Astrocyte (in vitro differentiated cells and primary cell): ENCODE results near the gene ASB1. TPM values are rescaled to one million over a fixed set of nuclear protein-coding genes. Genes with fewer than 3 reads are reported as not detected.

ENCODE experiments used
- DNase-seq: peaks from one replicate; pipeline ENCODE4 v3.0.0-alpha.2; 2010; ENCODE audit warnings: low read depth
- FAIRE-seq: peaks from 2 replicates; lab custom pipeline; 2011; peaks lifted over from hg19 to GRCh38; lab: Jason Lieb, UNC
- H2AFZ ChIP-seq: 2 replicates; pipeline ENCODE4 v1.6.0; 2012; ENCODE audit warnings: low read depth, low read length, inconsistent platforms
- H3K27ac ChIP-seq: 2 replicates; pipeline ENCODE4 v1.5.1; 2011; ENCODE audit warnings: low read depth, low read length, inconsistent platforms
- H3K27me3 ChIP-seq: 2 replicates; pipeline ENCODE4 v1.6.0; 2011; ENCODE audit warnings: low read length, inconsistent platforms; ENCODE audit not compliant: insufficient read depth
- H3K36me3 ChIP-seq: 2 replicates; pipeline ENCODE4 v1.5.1; 2011; ENCODE audit warnings: low read length, inconsistent platforms; ENCODE audit not compliant: insufficient read depth
- H3K4me1 ChIP-seq: 2 replicates; pipeline ENCODE4 v1.5.1; 2011; ENCODE audit warnings: low read length, inconsistent platforms; ENCODE audit not compliant: insufficient read depth
- H3K4me2 ChIP-seq: 2 replicates; pipeline ENCODE4 v1.6.0; 2012; ENCODE audit warnings: low read length, inconsistent platforms
- H3K4me3 ChIP-seq: 2 replicates; pipeline ENCODE4 v1.5.1; 2011; ENCODE audit warnings: low read depth, mild to moderate bottlenecking, low read length, inconsistent platforms; ENCODE audit not compliant: insufficient read depth
- H3K79me2 ChIP-seq: 2 replicates; pipeline ENCODE4 v1.6.0; 2012; ENCODE audit warnings: mild to moderate bottlenecking, low read length, inconsistent platforms; ENCODE audit not compliant: insufficient read depth
- H3K9ac ChIP-seq: 2 replicates; pipeline ENCODE4 v1.6.0; 2012; ENCODE audit warnings: mild to moderate bottlenecking, low read length, inconsistent platforms
- H3K9me3 ChIP-seq: 2 replicates; pipeline ENCODE4 v1.5.1; 2012; ENCODE audit warnings: low read depth, mild to moderate bottlenecking, low read length, inconsistent platforms; ENCODE audit not compliant: insufficient read depth
- H4K20me1 ChIP-seq: 2 replicates; pipeline ENCODE4 v1.6.0; 2012; ENCODE audit warnings: low read length, inconsistent platforms; ENCODE audit not compliant: insufficient read depth
- H3K27ac Mint-ChIP-seq: one replicate; pipeline ENCODE4 v1.8.0; 2021; ENCODE audit warnings: mild to moderate bottlenecking, mixed read lengths; ENCODE audit not compliant: unreplicated experiment
- H3K27me3 Mint-ChIP-seq: one replicate; pipeline ENCODE4 v1.8.0; 2021; ENCODE audit warnings: low read depth, mixed read lengths; ENCODE audit not compliant: unreplicated experiment
- H3K36me3 Mint-ChIP-seq: one replicate; pipeline ENCODE4 v1.8.0; 2021; ENCODE audit warnings: low read depth, mixed read lengths; ENCODE audit not compliant: unreplicated experiment
- H3K4me1 Mint-ChIP-seq: one replicate; pipeline ENCODE4 v1.8.0; 2021; ENCODE audit warnings: low read depth, mixed read lengths; ENCODE audit not compliant: unreplicated experiment
- H3K4me3 Mint-ChIP-seq: one replicate; pipeline ENCODE4 v1.8.0; 2021; ENCODE audit warnings: mild to moderate bottlenecking, moderate library complexity, mixed read lengths; ENCODE audit not compliant: unreplicated experiment
- H3K9me3 Mint-ChIP-seq: one replicate; pipeline ENCODE4 v1.8.0; 2021; ENCODE audit warnings: mild to moderate bottlenecking, mixed read lengths; ENCODE audit not compliant: unreplicated experiment
- CTCF ChIP-seq: IDR thresholded peaks from 2 replicates; pipeline ENCODE4 v1.5.1; 2011; ENCODE audit warnings: low read depth, mild to moderate bottlenecking, inconsistent platforms, low read length, moderate library complexity; ENCODE audit not compliant: insufficient read depth
- EZH2 ChIP-seq: IDR thresholded peaks from 2 replicates; pipeline ENCODE4 v1.6.1; 2012; ENCODE audit warnings: mild to moderate bottlenecking, low read length, inconsistent platforms; ENCODE audit not compliant: insufficient read depth
- total RNA-seq: library from RNA; stranded (reverse); gene quantifications from 2 replicates; pipeline ENCODE4 v1.2.1, GENCODE V29; 2021

ASB1 gene
- total RNA-seq, 1 donor from 2014 or later, result 30.6 TPM

GRCh38 chr2:238383743-238384380, 42.9 kb upstream of the ASB1 start:
- peaks cover 4% of the 10 kb centered on the region for H3K9me3 Mint-ChIP-seq
- no peak overlapping the region for H3K4me2 ChIP-seq
- peak overlapping the region; percentile 37 for H3K27ac Mint-ChIP-seq
- no peaks in the 10 kb centered on the region for H4K20me1 ChIP-seq
- H2AFZ ChIP-seq, result no peak overlapping the region
- H3K36me3 ChIP-seq, result peaks cover 3% of the 10 kb centered on the region
- H3K4me1 Mint-ChIP-seq, result peaks cover 9% of the 10 kb centered on the region
- no peaks in the 10 kb centered on the region for H3K27me3 ChIP-seq
- no peaks in the 10 kb centered on the region for H3K27me3 Mint-ChIP-seq
- H3K36me3 Mint-ChIP-seq, result peaks cover 24% of the 10 kb centered on the region
- no peak overlapping the region for H3K9ac ChIP-seq
- H3K79me2 ChIP-seq, result no peaks in the 10 kb centered on the region
- no peak overlapping the region for H3K27ac ChIP-seq
- TF ChIP-seq CTCF (no peak), EZH2 (no peak)
- no peak overlapping the region for H3K4me3 Mint-ChIP-seq
- peaks cover 20% of the 10 kb centered on the region for H3K4me1 ChIP-seq
- no peaks in the 10 kb centered on the region for H3K9me3 ChIP-seq
- no peak for DNase-seq
- no peak overlapping the region for H3K4me3 ChIP-seq
- no peak for FAIRE-seq

DNA sequence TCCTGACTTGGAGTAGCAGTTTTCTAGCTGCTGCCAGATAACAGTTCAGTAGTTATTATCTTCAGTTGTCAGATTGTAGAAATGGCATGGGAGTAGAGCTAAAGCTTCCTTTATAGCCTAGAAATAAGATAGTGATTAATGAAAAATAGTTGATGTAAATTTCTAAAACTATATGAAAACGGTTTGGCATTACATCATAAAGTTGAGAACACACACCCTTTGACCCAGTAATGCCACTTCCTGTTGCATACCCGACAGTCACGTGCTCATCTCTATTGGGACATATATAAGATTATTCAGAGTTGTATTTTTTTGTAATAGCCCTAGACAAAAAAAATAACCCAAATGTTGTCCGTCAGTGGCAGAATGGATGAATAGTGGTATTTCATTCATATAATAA, 39.4 kb upstream of the ASB1 start:
- Histone ChIP-seq H3K9me3 (no peaks in the 10 kb centered on the region), H2AFZ (no peak overlapping the region), H3K9ac (no peak overlapping the region), H3K36me3 (peaks cover 2% of the 10 kb centered on the region), H4K20me1 (no peaks in the 10 kb centered on the region), H3K79me2 (no peaks in the 10 kb centered on the region), H3K4me2 (no peak overlapping the region), H3K4me1 (peaks cover 9% of the 10 kb centered on the region), H3K27me3 (no peaks in the 10 kb centered on the region), H3K27ac (no peak overlapping the region), H3K4me3 (no peak overlapping the region)
- TF ChIP-seq CTCF, result no peak
- no peak for TF ChIP-seq EZH2
- Mint-ChIP-seq H3K27ac (no peak overlapping the region), H3K27me3 (no peaks in the 10 kb centered on the region), H3K36me3 (peaks cover 16% of the 10 kb centered on the region), H3K9me3 (no peaks in the 10 kb centered on the region), H3K4me1 (peaks cover 8% of the 10 kb centered on the region), H3K4me3 (no peak overlapping the region)
- FAIRE-seq, result no peak
- DNase-seq, result no peak

- H3K27me3 ChIP-seq, result no peaks in the 10 kb centered on the region
- H3K4me2 ChIP-seq, result no peak overlapping the region
- H4K20me1 ChIP-seq, result no peaks in the 10 kb centered on the region
- peaks cover 4% of the 10 kb centered on the region for H3K36me3 Mint-ChIP-seq
- H3K9me3 ChIP-seq, result no peaks in the 10 kb centered on the region
- DNase-seq (no peak), FAIRE-seq (no peak)
- no peak overlapping the region for H3K4me3 ChIP-seq
- TF ChIP-seq CTCF (no peak), EZH2 (no peak)
- H3K27ac Mint-ChIP-seq, result no peak overlapping the region
- H3K36me3 ChIP-seq, result no peaks in the 10 kb centered on the region
- H3K4me1 ChIP-seq, result peaks cover 9% of the 10 kb centered on the region
- H3K79me2 ChIP-seq, result no peaks in the 10 kb centered on the region
- no peaks in the 10 kb centered on the region for H3K27me3 Mint-ChIP-seq
- H3K4me1 Mint-ChIP-seq, result peaks cover 8% of the 10 kb centered on the region
- no peak overlapping the region for H3K27ac ChIP-seq
- H3K9me3 Mint-ChIP-seq, result no peaks in the 10 kb centered on the region
- no peak overlapping the region for H3K9ac ChIP-seq
- no peak overlapping the region for H3K4me3 Mint-ChIP-seq
- no peak overlapping the region for H2AFZ ChIP-seq
Observed at GRCh38 chr2:238388794-238389193, 37.9 kb upstream of the ASB1 start.
